ENCODE results near the gene SIRT3.

- TF ChIP-seq CTCF (IDR thresholded peaks at IDR 0.05; ENCODE audit: low read depth, low read length, missing input control) (no peak), TAF1 (conservative IDR thresholded peaks at IDR 0.05) (no peak), REST (IDR thresholded peaks at IDR 0.05) (no peak)
Observed at GRCh38 chr11:223026-223789, 12.9 kb downstream of the SIRT3 start.
